Body of pancreas (tissue), 4 donors: Measurements from ENCODE around the gene BCL2. TPM values are rescaled to one million over a fixed set of nuclear protein-coding genes. Genes with fewer than 3 reads are reported as not detected.

Experiments
- ATAC-seq: fragments of 150-250 bp; one replicate; pipeline ENCODE4 v1.9.1; 2016
- DNase-seq, 4 donors: peaks; one replicate each; pipeline ENCODE4 v3.0.0-alpha.2; 2019
- H3K27ac ChIP-seq, 4 donors: fragments of 200-600 bp; sonication (generic); 1 replicate in 3 of 4; 2 replicates in 1 of 4; pipeline versions ENCODE4 v1.5.1 to v1.6.1; 2016 to 2019; ENCODE audit warnings: mild to moderate bottlenecking in 1 of 4, mixed read lengths in 1 of 4, moderate library complexity in 1 of 4
- H3K27me3 ChIP-seq, 2 donors: fragments of 200-600 bp; sonication (generic); one replicate each; pipeline ENCODE4 v1.6.0; 2016; ENCODE audit warnings: mild to moderate bottlenecking in 1 of 2
- H3K36me3 ChIP-seq, 2 donors: fragments of 200-600 bp; sonication (generic); replicated peaks in 1 of 2; 2 replicates each; pipeline ENCODE4 v1.5.1; 2016; ENCODE audit warnings: low read depth in 2 of 2; ENCODE audit not compliant: insufficient read depth in 1 of 2
- H3K4me1 ChIP-seq: fragments of 200-600 bp; sonication (generic); one replicate; pipeline ENCODE4 v1.6.0; 2016
- H3K4me3 ChIP-seq, 2 donors: fragments of 200-600 bp; sonication (generic); 1 replicate in 1 of 2; 2 replicates in 1 of 2; pipeline ENCODE4 v1.5.1; 2016 to 2019
- H3K9me3 ChIP-seq, 3 donors: fragments of 200-600 bp; sonication (generic); 1 replicate in 2 of 3; 2 replicates in 1 of 3; pipeline ENCODE4 v1.5.1; 2016
- CTCF ChIP-seq, 7 experiments: fragments of 450-650 bp in 4 of 7; fragments of 200-600 bp in 3 of 7; sonication (generic) in 3 of 7; IDR thresholded peaks; one replicate each; pipeline ENCODE4 v1.5.1; 2016 to 2019; ENCODE audit warnings: antibody characterized with exemption in 7 of 7
- POLR2A ChIP-seq, 3 donors: fragments of 450-650 bp; IDR thresholded peaks; one replicate each; pipeline ENCODE4 v1.6.1; 2016; ENCODE audit warnings: antibody characterized with exemption in 3 of 3, mild to moderate bottlenecking in 2 of 3
- WGBS, 2 donors: methylation state at CpG; one replicate each; pipeline ENCODE4 v1.1.5; 2017; 5-methylcytosine and 5-hydroxymethylcytosine counted together
- intact Hi-C: fragments of 100-400 bp; cut with DNase I; formaldehyde crosslinking; loops from one replicate; pipeline ENCODE4 v1.15.1; 2023
- total RNA-seq, 2 donors: library from RNA; depleted of rRNA; stranded (reverse); fragments of >200 nt; gene quantifications; one replicate each; pipeline ENCODE4 v1.1.0, GENCODE V29; 2016

The BCL2 gene
- total RNA-seq, 2 donors from 2014 or later: 10.1 to 18.5 TPM

GRCh38 chr18:63316612-63317555, 2.7 kb downstream of the BCL2 start:
- Histone ChIP-seq H3K27me3 (no peaks in the 10 kb centered on the region), H3K9me3 (no peaks in the 10 kb centered on the region), H3K4me3 (no peak overlapping the region), H3K4me1 (peaks cover 23% of the 10 kb centered on the region), H3K27ac (peak overlapping the region in 1 of 4 donors; percentile 85), H3K36me3 (no peaks in the 10 kb centered on the region)
- WGBS, 2 donors: 76 to 81% methylated on average over 4 of the region's 4 CpGs
- intact Hi-C loops: no loop called here
- DNase-seq (no peak), ATAC-seq (no peak)
- TF ChIP-seq POLR2A (IDR thresholded peaks at IDR 0.05) (no peak), CTCF (IDR thresholded peaks at IDR 0.05) (no peak)

GRCh38 chr18:63315876-63316275, 3.7 kb downstream of the BCL2 start:
- Histone ChIP-seq H3K27me3 (no peaks in the 10 kb centered on the region), H3K4me1 (peaks cover 19% of the 10 kb centered on the region), H3K9me3 (no peaks in the 10 kb centered on the region), H3K36me3 (no peaks in the 10 kb centered on the region), H3K27ac (no peak overlapping the region), H3K4me3 (no peak overlapping the region)
- DNase-seq (no peak), ATAC-seq (no peak)
- TF ChIP-seq POLR2A (IDR thresholded peaks at IDR 0.05) (no peak), CTCF (IDR thresholded peaks at IDR 0.05) (no peak)
- intact Hi-C loops: no loop called here

- Histone ChIP-seq H3K9me3 (no peaks in the 10 kb centered on the region), H3K4me1 (peaks cover 16% of the 10 kb centered on the region), H3K27me3 (no peaks in the 10 kb centered on the region), H3K4me3 (no peak overlapping the region), H3K36me3 (no peaks in the 10 kb centered on the region), H3K27ac (peak overlapping the region in 1 of 4 donors; percentile 19)
- DNase-seq (no peak), ATAC-seq (no peak)
- TF ChIP-seq CTCF (IDR thresholded peaks at IDR 0.05) (no peak), POLR2A (IDR thresholded peaks at IDR 0.05) (no peak)
- intact Hi-C loops: no loop called here
- 40 to 43% methylated on average over 3 of the region's 3 CpGs for WGBS, 2 donors
These were observed 4.4 kb downstream of the BCL2 start for GRCh38 chr18:63315131-63315662.

GRCh38 chr18:63314062-63314790, 5.3 kb downstream of the BCL2 start:
- ATAC-seq (no peak), DNase-seq (no peak)
- Histone ChIP-seq H3K27ac (no peak overlapping the region), H3K27me3 (no peaks in the 10 kb centered on the region), H3K4me3 (no peak overlapping the region), H3K36me3 (no peaks in the 10 kb centered on the region), H3K4me1 (peaks cover 13% of the 10 kb centered on the region), H3K9me3 (no peaks in the 10 kb centered on the region)
- TF ChIP-seq CTCF (IDR thresholded peaks at IDR 0.05) (no peak), POLR2A (IDR thresholded peaks at IDR 0.05) (no peak)
- WGBS, 2 donors: 50 to 66% methylated on average over 4 of the region's 4 CpGs
- intact Hi-C loops: no loop called here
